Measurements from ENCODE around the gene APOO.
"Not testable (repeated sequence)": the region's sequence is repeated elsewhere in the genome, so short reads cannot be mapped to it uniquely, and the experiment has no call there.

The APOO gene

DNA sequence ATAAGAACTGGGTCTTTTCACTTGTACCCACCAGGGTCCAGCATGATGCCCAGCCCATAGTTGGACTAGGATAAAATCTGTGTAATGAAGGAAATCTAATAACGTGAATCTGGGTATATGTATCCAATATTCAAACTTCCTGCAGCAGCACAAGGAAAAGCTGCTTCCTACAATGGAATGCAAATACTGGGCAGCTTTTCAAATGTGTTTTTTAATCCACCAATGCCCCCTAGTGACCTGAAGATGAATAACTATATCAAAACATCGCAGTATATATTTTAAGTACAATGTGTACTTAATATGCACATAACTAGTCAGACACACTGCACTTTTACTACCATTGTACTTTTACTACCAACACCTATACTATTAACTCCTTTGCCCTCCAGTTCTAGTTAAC is 5.3 kb downstream of the APOO start:
- DNase-seq (ENCODE audit: low spot score) = peak; percentile 60

DNA sequence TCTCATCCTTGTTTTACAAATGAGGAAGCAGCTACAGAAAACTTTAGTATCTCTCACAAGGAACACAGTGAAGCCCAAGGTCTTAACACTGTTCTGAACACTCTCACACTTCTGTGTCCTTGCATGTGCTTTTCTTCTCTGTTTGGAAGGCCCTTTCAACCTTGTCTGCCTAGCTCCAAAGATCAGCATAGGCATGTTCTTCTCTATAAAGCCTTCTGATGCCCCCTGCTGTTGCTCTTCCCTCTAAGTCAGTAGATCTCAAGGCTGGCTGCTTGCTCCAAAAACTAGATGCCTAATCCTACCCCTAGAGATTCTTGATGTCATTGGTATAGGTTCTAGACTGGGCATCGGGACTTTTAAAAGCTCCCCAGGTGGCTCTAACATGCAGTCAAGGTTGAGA is 5.9 kb downstream of the APOO start:
- DNase-seq (ENCODE audit: low spot score) = peak; percentile 67

DNA sequence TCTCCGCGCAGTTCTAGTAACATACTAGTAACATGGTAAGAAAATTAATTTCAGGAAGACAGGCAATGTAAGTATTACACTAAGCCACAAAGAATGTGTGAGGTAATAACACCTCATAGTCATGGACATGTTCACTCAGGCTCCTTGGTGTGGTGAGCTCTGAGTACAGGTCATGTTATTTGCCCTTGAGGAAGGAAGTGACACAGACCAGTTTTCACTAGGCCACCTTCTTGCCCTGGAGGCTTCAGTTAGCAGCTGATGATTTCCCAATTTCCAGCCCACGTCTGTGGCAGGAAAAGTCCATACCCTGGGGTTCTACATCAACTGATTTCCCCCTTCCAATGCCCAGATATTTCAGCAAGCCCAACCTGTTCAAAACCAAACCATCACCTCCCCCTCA is 6.7 kb downstream of the APOO start:
- no peak for DNase-seq (ENCODE audit: low spot score)

DNA sequence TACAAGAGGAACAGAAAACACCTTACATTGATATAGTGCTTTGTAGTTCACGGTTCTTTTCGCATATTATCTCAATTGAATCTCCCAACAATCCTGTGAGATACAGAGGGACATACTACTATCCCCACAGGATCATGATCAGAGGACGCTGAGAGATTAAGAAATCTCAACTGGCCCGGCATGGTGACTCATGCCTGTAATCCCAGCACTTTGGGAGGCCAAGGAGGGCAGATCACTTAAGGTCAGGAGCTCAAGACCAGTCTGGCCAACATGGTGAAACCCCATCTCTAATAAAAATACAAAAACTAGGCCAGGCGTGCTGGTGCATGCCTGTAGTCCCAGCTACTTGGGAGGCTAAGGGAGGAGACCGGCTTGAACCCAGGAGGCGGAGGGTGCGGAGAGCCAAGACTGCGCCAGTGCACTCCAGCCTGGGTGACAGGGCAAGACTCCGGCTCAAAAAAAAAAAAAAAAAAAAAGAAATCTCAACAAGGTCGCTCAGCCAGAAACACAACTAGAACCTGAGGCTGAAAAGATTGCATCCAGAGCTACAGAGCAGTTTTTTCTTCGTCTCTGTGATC is 7.4 kb downstream of the APOO start:
- DNase-seq (ENCODE audit: low spot score) = no peak

DNA sequence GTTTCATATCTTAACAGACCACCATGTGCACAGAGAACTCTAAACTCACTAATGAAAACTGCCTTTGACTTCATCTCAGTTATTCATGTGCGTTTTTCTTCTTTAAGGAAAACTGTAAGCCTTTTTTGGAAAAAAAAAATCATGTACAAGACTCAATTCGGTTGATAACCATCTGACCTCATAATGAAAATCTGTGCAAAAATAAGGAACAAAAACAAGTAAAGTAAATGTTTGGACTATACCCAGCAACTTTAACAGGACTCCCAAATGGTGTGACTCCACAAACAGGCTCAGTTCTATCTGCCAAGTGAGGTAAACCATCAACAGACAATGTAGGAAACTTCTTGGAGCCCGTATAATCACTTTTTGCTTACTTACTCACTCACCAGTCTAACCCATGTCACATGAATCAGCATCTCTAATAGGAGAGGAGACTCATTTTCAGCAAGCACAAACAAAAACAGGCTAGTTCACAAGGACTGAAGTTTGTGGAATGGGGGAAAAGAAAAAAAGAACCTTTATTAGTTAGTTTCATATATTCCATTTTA is 9.3 kb downstream of the APOO start:
- DNase-seq (ENCODE audit: low spot score) = no peak

DNA sequence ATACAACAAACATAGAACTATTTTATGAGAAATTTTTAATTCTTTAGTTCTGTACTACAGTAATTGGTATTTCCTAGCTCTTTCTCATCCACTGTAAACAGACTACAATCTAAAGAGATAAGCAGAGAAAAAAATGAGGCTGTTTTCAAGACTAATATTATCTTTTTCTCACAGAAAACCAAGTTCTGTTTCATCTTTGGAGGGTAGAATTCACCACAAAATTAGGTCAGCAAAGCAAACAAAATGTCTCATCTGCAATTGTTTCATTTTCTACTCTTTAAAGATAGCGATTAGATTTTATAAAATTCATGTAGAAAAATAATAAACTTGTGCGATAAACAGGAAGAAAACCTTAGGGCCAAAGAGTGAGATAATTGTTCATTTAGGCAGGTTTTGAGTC is 10.8 kb downstream of the APOO start:
- no peak for DNase-seq (ENCODE audit: low spot score)

DNA sequence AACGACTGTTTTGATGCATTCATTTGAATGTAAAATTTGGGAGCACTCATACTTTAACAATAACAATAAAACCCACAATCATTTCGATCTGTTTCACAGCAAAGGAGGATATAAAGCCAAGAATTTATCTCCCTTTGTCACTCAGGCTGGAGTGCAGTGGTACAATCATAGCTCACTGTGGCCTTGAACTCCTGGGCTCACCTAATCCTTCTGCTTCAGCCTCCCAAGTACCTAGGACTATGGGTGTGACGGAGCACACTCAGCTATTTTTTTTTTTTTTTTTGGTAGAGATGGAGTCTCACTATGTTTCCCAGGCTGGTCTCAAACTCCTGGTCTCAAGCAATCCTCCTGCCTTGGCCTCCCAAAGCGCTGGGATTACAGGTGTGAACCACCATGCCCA is 11.2 kb downstream of the APOO start:
- not testable (repeated sequence) for DNase-seq (ENCODE audit: low spot score)

DNA sequence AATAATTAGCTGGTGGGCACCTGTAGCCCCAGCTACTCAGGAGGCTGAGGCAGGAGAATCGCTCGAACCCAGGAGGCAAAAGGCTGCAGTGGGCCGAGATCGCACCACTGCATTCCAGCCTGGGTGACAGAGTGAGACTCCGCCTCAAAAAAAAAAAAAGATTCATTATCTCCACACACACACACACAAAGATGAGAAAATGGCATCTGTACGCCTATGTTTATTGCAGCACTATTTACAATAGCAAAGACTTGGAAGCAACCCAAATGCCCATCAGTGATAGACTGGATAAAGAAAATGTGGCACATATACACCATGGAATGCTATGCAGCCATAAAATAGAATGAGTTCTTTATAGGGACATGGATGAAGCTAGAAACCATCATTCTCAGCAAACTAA is 12.7 kb downstream of the APOO start:
- not testable (repeated sequence) for DNase-seq (ENCODE audit: low spot score)

DNA sequence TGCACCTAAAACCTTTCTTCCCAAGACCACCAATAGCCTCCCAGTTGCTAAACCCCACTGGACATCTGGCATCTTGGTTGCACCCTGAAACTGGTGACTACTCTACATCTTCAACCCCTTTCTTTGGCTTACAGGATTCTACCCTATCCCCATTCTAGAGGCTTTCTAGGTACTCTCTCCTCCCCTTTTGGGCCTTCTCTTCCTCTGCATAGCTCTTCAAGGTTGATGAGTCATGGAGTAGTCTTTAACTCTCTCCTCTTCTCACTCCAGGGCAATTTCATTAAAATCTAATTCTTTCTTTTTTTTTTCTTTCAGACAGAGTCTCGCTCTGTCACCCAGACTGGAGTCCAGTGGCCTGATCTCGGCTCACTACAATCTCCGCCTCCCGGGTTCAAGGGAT is 16.8 kb downstream of the APOO start:
- DNase-seq (ENCODE audit: low spot score) = no peak

DNA sequence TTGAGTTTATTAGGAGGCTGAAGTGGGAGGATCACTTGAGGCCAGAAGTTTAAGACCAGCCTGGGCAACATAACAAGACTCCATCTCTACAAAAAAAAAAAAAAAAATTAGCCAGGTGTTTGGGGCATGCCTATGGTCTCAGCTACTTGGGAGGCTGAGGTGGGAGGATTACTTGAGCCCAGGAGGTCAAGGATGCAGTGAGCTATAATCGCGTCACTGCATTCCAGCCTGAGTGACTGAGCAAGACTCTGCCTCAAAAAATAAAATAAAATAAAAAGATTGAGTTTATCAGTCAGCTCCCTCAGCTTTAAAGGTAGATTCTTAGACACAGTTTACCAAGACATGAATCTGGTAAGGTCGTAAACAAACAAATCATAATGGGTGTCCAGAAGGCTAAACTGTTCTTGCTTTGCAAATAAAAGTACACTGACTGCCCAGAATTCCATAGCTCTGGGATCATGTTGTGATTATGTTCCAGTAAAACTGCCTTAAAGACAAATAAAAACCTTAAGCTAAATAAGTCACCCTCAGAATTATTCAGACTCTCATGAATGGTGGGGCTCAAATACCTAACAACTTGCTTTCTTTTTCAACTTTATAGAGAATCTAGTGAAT is 18.7 kb downstream of the APOO start:
- DNase-seq (ENCODE audit: low spot score) = no peak

DNA sequence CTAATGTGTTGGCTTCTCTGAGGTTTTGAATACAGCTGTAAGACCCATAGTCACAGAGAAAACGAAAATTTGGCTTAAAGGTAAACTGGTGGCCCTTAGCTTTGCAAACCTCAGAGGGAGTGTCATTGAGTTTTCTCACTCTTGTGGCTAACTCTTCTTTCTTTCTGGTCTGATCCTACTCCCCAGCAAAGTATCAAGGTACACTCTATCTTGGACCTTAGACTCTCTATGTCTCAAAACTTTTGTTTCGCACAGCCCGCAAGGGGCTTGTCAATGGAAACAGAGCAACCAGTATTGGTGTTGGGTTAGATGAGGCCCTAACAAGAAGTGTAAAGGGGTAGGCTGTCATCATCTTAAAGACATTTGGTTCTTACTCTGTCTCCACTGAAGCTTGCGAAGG is 19.8 kb downstream of the APOO start:
- no peak for DNase-seq (ENCODE audit: low spot score)

DNA sequence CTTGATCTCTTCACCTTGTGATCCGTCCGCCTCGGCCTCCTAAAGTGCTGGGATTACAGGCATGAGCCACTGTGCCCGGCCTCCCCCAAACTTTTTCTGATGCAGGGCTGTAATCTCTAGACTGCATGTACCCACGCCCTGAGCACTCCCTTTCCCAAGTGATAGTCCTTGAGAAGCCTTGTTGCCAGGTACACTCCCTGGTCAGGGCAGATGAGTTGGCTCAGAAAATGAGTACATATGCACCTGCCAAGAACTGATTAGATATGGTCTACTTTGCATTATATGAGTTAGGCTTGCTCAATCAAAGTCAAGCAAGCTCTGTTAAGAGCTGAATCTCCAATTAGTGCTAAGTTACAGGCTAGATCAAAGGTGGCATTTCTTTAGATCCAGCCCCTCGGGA is 20.3 kb downstream of the APOO start:
- no peak for DNase-seq (ENCODE audit: low spot score)

DNA sequence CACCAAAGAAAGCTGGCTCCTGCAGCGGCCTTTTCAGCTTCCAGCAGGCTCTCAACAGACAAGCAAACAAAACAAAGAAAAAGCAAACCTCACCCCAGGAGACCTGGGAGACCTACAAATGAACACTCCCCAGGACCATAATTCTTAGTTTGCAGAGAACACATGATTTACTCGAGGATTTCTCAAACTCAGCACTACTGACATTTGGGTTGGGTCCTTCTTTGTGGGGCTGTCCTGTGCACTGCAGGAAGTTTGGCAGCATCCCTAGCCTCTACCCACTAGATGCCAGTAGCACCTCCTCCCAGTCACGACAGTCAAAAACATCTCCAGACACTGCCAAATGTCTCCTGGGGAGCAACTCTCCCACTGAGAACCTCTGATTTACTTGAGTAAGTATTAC is 21.9 kb downstream of the APOO start:
- no peak for DNase-seq (ENCODE audit: low spot score)

DNA sequence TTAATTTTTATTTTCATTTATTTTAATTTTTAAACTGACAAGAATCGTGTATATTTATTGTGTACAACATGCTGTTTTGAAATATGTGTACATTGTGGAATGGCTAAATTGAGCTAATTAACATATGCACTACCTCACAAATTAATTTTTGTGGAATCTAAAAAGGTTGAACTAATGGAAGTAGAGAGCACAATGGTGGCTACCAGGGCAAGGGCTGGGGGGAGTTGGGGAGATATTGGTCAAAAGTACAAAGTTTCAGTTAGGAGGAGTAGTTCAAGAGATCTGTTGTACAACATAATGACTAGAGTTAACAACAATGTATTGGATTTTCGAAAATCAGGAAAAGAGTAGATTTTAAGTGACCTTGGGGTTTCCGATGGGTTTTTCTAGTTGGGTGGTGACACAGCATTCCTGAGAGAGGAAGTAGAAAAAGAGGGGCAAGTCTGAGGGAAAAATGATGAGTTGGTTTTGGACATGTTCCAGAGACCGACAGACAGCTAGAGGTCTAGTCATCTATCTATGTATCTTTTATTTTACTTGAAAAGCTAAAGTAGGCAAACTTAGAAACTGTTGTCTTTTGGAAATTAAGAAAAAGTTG is 23.2 kb downstream of the APOO start:
- no peak for DNase-seq (ENCODE audit: low spot score)

DNA sequence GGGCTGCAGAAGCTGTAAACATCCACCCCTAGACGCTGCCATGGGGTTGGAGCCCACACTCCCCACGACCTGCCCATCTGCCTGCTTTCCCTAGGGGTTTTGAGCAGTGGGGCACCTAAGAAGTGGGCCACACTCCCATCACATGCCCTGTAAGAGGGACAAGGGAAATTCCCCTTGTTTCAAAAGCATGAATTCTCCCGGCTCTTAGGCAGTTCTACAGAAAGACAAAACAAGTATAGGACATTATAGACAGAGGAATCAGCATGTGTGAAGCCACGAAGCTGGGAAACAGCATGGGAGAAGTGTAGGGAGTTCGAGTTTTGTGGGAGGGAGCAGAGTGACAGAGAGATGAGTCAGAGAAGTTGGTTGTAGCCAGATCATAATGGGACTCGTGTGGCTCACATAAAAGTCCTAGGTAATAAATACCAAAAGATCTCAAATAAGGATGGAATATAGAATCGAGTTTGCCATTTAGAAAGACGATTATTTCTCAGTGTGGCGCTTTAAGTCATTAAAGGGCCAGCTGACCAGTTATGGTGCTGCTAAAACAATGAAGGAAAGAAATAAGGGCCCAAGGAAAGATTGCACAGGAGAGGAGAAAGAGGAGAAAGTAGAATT is 23.9 kb downstream of the APOO start:
- peak; percentile 84 for DNase-seq (ENCODE audit: low spot score)

DNA sequence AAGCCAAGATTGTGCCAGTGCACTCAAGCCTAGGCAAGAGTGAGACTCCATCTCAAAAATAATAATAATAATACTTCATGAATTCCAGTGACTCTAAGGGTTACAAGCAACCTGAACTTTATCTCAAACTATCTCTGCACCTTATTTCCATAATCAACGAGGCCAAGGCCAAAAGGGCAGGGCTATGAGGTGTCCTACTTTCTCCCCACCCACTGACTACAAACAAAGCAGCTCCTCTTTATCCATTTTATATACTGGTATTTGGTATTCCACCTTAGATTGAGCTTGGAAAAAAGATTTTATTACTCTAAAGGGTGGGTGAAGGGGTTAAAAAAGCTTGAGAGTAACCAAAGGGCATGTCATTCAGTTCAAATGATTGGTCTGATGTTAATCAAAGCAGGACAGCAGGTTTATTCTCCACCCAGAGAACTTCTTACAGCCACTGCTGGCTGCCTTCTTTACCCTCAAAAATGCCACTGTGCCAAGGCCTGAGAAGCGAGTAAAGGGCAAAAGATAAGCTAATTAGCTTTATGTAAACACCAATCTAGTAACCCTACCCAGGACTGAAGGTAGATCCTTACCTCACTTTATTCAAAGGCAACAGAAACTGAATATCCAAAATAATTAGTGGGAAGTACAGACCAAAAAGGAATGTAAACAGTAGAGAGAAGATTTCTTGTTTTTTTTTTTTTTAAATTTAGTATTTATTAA is 28.2 kb downstream of the APOO start:
- DNase-seq (ENCODE audit: low spot score) = no peak

DNA sequence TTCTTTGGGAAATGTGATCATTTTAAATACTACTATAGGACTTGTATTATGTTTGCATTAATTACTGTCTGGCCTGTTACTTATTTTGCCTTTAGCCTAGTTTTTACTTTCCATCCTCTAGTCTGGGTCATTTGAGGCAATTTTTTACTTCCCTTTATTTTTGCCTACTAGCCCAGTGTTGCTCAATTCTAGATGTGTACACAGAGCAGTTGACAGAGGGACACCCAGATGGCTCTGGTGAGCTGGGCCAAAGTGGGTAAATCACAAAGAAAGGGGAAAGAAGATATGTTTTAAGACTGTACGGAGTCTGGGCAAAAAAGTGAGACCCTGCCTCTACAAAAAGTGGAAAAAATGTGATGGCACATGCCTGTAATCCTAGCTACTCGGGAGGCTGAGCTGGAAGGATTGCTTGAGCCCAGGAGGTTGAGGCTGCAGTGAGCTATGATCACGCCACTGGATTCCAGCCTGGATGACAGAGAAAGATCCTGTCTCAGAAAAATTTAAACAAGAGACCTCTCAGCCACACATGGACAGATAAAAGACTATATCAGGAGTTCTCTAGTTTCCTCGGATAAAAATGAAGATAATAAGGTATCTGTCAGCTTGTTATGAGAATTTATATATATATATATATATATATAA is 35.7 kb downstream of the APOO start:
- DNase-seq (ENCODE audit: low spot score) = no peak

DNA sequence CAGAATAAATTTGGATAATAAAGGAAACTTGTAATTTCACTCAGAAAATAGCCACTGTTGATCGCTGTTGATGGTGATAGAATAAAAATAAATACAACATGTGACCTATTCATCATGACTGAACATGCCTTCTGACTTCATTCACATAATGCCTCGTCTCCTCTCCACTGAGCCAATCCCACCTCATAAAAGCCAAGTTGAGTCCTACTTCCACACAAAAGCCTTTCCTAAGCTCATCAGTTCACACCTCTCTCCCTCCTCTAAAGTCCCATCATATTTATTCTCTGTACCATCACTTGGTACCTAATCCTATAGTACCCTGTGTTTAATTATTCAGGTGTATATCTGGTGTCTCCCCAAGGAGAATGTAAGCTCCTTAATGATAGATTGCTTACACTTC is 37.7 kb downstream of the APOO start:
- no peak for DNase-seq (ENCODE audit: low spot score)

DNA sequence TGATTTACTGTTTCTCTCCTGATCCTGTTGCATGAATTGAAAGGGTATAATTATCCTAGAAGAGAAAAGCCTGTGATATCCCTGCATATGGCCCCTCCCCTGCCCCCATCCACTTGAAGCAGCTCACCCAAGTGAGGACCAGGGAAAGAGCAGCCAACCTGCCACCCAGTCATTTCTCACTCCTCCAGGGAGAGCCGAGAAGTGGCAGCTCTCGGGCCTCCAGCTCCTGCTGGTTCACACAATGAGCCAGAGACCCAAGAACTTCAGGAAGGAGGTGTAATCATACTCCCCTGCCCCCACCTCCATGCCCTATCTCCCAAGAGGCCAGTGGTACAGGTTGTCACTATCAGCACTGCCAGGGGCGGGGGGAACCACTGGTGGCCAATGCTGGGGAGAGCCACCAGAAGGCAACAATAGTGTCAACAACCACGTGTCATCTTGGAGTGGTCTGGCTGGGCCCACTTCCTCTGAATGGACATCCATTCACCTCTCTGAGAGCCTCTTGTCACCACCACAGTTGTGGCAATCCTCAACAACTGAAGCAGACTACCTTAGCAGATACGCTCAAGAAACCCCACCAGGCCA is 42.9 kb downstream of the APOO start:
- no peak for DNase-seq (ENCODE audit: low spot score)

DNA sequence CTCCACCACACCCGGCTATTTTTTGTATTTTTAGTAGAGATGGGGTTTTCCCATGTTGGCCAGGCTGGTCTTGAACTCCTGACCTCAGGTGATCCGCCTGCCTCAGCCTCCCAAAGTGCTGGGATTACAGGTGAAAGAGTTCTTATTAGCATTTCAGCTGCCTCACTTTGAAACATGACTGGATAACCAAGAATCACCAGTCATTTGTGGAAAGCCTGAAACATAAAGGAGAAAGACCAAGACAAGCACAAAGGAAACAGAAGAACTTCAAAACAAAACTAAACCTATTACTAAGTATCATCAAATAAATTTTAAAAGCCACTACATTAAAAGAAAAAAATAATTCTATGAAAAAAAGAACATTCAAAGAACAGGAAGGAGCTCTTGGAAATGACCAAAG is 45.8 kb downstream of the APOO start:
- not testable (repeated sequence) for DNase-seq (ENCODE audit: low spot score)

DNA sequence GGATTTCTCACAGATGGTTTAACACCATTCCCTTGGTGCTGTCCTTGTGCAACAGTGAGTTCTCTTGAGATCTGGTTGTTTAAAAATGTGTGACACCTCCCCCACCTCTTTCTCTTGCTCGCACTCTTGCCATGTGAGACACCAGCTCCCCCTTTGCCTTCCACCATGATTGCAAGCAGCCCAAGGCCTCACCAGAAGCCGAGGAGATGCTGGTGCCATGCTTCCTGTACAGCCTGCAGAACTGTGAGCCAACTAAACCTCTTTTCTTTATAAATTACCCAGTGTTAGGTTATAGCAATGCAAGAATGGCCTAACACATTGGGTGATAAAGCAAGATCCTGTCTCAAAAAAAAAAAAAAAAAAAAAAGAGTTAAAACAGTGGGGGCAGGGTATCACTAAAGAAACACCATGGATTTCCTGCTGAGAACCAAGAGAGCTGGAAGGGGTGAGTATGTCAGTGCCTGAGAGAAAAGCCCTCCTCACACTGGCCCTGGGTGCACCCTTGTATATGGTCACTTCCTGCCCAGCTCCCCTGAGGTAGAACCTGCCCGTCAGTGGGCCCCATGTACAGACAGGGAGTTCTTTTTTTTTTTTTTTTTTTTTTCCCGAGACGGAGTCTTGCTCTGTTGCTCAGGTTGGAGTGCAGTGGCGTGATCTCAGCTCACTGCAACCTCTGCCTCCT is 46.4 kb downstream of the APOO start:
- no peak for DNase-seq (ENCODE audit: low spot score)

Measured in AG08395 (cell line).